WI38 (cell line): ENCODE measurements around the gene SLC2A11.
"Not testable (repeated sequence)": the region's sequence is repeated elsewhere in the genome, so short reads cannot be mapped to it uniquely, and the experiment has no call there.

Source experiments
- H3K4me3 ChIP-seq: 2 replicates; pipeline ENCODE4 v1.5.1; 2011; ENCODE audit warnings: low read depth, mild to moderate bottlenecking, control low read depth, low read length
- CTCF ChIP-seq: IDR thresholded peaks from 2 replicates; pipeline ENCODE4 v1.5.1; 2012; ENCODE audit warnings: low read depth, mild to moderate bottlenecking, control low read depth, low read length

Gene SLC2A11

GRCh38 chr22:23897320-23897719, 39.6 kb downstream of the SLC2A11 start:
- H3K4me3 ChIP-seq = no peak overlapping the region
- no peak for TF ChIP-seq CTCF

GRCh38 chr22:23898006-23898974, 40.6 kb downstream of the SLC2A11 start:
- H3K4me3 ChIP-seq = no peak overlapping the region
- TF ChIP-seq CTCF = no peak

GRCh38 chr22:23899042-23899745, 41.5 kb downstream of the SLC2A11 start:
- no peak for TF ChIP-seq CTCF
- H3K4me3 ChIP-seq = no peak overlapping the region

- H3K4me3 ChIP-seq = not testable (repeated sequence)
Observed at GRCh38 chr22:23900227-23900626, 42.6 kb downstream of the SLC2A11 start.

GRCh38 chr22:23901600-23901999, 43.9 kb downstream of the SLC2A11 start:
- no peak overlapping the region for H3K4me3 ChIP-seq
- no peak for TF ChIP-seq CTCF

- no peak for TF ChIP-seq CTCF
- H3K4me3 ChIP-seq = no peak overlapping the region
Observed at GRCh38 chr22:23903328-23903971, 45.8 kb downstream of the SLC2A11 start.

GRCh38 chr22:23904573-23905254, 47.0 kb downstream of the SLC2A11 start:
- no peak overlapping the region for H3K4me3 ChIP-seq
- TF ChIP-seq CTCF = no peak
